GM19240 (cell line): ENCODE data around the gene ITPR3.
"Not testable (repeated sequence)": the region's sequence is repeated elsewhere in the genome, so short reads cannot be mapped to it uniquely, and the experiment has no call there.

Experiments
- DNase-seq: peaks from one replicate; pipeline ENCODE4 v3.0.0; 2011; ENCODE audit warnings: low spot score; ENCODE audit not compliant: insufficient read length

Gene ITPR3

DNA sequence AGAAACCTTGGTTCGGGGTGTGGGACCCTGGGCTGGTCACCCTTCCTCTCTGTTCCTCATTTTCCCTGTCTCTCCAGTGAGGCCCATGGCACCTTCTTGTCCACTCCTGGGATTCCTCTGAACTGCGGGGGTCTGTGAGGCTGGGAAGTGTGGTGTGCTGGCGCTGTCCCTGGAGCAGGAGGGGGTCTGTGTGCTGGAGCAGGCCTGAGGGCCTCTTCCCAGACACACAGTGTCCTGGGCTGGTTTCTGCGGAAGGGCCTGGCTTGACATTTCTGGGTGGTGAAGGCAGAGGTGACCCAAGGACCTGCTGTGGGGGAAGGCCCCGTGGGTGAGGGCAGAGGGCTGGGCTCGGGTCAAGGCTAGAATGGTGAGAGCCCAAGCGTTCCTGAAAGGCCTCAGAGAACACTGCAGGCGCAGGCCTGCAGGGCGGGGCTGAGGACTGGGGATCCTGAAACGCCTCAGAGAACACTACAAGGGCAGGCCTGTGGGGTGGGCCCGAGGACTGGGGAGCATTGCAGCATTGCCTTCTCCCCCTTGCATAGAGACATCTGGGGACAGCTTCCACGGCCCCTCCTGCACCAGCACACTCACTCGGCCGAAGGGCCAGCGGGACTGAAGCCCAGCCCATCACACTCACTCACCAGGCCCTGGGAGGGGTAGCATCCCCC lies 30.5 kb upstream of the ITPR3 start:
- no peak for DNase-seq

- no peak for DNase-seq
These were observed 29.6 kb upstream of the ITPR3 start for GRCh38 chr6:33591424-33592032.

GRCh38 chr6:33592280-33592594 lies 28.9 kb upstream of the ITPR3 start:
- DNase-seq: no peak

- DNase-seq: no peak
These were observed 28.3 kb upstream of the ITPR3 start for GRCh38 chr6:33592595-33593413.

DNA sequence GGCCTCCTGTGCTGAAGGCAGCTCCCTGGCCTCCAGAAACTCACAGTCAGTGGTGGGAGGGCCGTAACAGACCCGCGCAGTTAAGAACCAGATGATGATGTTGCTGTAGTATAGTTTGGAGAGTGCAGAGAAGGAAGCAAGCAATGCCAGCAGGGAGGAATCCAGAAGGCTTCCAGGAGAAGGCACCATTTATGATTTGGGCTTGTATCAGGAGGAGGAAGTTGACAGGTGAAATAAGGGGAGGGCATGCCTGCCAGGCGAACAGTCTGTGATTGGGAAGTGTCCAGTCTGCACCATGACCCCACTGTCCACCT lies 27.8 kb upstream of the ITPR3 start:
- DNase-seq: no peak

DNA sequence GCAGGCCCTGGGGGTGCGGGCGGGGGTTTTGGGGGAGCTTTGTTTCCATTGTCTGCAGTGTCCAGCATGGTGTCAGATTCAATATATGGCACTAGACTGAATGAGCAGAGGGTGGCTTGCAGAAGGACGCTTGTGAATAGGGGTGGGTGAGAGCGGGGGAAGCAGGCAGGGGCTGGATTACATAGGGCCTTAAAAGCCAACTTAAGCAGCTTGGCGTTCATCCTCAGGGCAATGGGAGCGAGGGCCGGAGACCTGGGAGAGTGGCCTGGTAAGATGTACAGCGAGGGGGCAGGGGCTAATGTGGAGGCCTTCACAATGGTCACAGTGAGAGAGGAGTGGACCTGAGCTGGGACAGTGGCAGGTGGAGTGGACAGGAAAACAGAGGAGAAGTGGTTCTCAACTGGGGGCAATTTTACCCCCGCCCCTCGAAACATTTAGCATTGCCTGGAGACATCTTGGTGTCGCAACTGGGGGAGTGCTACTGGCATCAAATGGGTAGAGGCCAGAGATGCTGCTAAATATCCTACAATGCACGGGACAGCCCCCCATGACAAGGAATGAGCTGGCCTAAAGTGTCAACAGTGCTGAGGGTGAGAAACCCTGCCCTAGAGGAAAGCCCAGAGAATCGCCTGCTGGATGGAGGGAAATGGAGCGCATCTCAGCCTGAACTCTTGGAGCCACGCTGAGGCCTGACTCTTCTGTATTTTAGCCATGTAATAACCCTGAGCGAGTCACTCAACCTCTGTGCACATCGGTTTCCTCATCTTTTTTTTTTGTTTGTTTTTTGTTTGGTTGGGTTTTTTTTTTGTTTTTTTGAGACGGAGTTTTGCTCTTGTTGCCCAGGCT lies 25.9 kb upstream of the ITPR3 start:
- no peak for DNase-seq

DNA sequence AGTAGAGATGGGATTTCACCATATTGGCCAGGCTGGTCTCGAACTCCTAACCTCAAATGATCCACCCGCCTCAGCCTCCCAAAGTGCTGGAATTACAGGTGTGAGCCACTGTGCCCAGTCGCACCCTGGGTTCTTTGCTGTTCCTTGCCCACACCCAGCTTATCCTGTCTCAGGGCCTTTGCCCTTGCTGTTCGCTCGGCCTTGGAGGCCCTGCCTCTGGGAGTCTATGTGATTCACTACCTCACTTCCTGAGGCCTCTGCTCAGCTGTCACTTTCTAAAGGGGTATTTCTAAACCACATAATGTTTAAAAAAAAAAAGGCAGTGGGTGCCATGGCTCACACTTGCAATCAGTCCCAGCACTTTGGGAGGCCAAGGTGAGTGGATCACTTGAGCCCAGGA lies 24.2 kb upstream of the ITPR3 start:
- DNase-seq: not testable (repeated sequence)

DNA sequence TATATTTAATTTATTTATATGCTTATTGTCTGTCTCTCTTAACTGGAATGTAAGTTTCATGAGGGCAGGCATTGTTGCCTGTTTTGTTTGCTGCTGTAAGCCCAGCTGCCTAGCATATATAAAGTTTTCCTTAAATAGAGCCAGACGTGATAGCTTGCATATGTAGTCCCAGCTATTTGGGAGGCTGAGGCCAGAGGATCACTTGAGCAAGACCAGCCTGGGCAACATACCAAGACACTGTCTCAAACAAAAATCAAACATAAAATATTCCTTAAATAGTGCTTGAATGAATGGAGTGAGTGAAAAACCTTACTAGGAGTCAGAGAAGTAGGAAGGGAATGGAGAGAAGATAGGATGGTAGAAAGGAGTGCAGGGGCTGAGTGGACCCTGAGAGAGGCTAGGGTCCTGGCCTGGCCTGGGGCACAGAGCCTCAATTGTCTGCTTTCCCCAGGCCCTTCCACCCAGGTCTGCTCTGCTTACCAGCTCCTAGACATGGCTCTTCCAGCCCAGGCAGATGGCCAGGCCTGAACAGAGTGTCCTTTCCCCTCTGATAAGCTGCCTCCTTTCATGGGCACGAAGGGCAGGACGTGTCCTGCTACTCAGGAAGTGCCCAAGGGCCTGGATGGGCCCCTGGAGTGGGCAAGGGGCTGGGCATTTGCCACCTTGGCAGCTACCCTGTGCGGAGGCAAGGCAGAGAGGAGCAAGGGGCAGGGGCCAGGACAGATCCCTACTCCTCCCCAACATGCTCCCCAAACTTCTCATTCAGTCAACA lies 23.4 kb upstream of the ITPR3 start:
- DNase-seq: no peak

GRCh38 chr6:33599413-33599938 lies 21.6 kb upstream of the ITPR3 start:
- no peak for DNase-seq

DNA sequence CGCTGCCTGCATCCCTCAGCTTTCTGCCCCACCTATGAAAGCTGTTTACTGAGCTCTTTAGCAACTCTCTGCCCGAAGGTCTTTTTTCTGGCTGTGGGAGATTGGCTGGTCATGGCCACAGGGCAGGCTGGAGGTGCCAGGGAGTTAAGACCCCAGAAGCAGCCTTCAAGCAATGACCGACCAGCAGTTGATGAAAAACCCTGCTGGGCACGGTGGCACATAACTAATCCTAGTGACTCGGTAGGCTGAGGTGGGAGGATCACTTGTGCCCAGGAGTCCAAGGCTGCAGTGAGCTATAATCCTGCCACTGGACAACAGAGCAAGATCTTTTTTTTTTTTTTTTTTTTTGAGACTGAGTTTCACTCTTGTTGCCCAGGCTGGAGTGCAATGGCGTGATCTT lies 20.4 kb upstream of the ITPR3 start:
- no peak for DNase-seq

DNA sequence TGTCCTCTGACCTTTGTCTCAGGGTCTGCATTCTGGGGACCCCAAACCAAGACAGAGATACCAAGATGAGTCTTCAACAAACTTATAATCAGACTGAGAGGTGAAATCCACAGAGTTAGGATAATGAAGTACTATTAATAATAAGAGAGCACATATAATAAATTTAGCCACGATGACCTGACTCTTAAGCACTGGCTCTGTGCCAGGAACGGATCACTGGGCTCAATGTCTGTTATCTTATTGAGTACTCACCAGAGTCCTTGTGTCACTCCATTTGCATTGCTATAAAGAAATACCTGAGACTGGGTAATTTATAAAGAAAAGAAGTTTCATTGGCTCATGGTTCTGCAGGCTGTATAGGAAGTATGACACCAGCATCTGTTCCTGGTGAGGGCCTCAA lies 18.9 kb upstream of the ITPR3 start:
- DNase-seq: no peak

GRCh38 chr6:33604941-33605854 lies 15.9 kb upstream of the ITPR3 start:
- DNase-seq: no peak

DNA sequence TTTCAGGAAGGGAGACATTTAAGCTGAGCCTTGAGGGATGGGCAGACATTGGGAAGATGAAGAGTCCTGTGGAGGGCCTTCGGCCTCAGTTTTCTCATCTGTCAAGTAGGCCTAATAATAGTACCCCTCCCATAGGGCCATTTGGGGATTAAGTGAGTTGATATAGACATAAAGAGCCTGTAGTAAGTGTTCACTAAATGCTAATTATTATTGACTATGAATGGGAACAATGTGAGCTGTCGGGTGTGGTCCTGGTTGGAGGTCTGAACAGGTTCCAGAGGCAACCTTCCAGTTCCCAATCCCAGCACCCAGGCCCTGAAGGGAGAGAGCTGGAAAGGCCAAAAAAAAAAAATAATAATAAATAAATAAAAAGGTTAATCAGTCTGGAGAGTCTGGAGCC lies 14.5 kb upstream of the ITPR3 start:
- DNase-seq: no peak

- no peak for DNase-seq
These were observed 13.9 kb upstream of the ITPR3 start for GRCh38 chr6:33607126-33607783.

GRCh38 chr6:33607784-33608161 lies 13.3 kb upstream of the ITPR3 start:
- no peak for DNase-seq

DNA sequence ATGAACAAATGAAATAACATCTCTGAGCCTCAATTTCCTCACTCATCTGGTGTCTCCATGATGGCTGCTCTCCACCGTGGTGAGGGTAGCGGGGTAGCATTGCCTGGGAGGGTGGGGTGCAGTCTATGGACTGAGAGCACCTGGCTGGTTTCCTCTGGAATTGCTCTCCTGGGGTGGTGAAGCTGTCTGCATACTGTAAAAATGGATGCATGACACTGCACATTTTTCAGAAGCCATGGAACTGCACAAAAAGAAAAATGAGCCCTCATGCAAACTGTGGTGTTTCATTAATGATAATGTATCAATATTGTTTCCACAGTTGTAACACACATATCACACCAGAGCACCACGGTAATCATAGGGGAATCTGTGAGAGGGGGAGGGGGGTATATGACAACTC lies 12.1 kb upstream of the ITPR3 start:
- DNase-seq: no peak

DNA sequence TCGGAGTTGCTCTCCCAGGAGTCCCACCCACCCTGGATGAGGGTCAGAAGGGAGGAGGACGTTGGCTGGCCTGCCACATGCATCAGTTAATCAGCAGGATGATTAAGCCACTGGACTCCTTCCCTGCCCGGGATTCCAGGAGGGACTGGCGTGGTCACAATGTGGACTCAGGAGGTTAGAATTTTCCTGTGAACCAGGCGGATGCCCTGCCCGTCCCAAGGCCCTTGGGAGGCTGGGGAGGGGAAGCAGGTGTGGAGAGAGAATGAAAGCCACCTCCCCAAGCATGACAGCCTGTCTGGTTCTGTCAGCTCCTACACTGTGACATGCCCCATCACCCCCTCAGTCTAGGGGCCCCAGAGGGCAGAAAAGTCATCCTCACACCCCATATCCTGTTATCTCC lies 11.6 kb upstream of the ITPR3 start:
- DNase-seq: no peak

GRCh38 chr6:33610067-33610466 lies 11.1 kb upstream of the ITPR3 start:
- no peak for DNase-seq
